HG02798 (cell line): Measurements from ENCODE around the gene MED9.

Experiments used
- ATAC-seq: cut with Tn5 transposase; IDR thresholded peaks from one replicate; pipeline ENCODE4 v1.9.1; 2021; ENCODE audit warnings: mild to moderate bottlenecking; ENCODE audit not compliant: unreplicated experiment, poor library complexity

The MED9 gene

DNA sequence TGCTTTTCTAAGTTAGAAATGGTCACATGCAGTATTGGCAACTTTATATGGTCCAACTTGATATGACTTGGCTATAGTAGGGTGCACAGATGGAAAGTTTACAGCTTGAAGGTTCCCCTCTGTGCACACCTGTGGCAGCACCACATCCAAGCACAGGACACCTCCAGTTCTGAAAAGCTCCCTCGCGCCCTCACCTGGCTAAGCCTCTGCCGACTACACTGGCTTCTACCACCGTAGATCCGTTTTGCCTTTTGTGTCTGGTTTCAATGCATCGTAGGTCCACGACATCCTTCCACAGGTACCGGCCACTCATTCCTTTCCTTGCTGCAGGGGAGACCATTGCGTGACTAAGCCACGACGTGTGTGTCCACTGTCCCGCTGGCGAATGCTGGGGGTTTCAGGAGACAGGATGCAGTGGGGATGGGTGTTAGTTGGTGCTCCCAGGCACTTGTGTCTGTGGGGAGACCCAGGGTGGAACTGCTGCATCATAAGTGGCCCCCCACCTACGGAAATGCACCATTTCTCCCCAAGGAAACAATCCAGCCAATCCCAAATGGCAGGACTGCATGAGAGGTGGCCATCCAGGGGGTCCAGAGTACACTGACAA lies 24.3 kb downstream of the MED9 start:
- no peak for ATAC-seq

DNA sequence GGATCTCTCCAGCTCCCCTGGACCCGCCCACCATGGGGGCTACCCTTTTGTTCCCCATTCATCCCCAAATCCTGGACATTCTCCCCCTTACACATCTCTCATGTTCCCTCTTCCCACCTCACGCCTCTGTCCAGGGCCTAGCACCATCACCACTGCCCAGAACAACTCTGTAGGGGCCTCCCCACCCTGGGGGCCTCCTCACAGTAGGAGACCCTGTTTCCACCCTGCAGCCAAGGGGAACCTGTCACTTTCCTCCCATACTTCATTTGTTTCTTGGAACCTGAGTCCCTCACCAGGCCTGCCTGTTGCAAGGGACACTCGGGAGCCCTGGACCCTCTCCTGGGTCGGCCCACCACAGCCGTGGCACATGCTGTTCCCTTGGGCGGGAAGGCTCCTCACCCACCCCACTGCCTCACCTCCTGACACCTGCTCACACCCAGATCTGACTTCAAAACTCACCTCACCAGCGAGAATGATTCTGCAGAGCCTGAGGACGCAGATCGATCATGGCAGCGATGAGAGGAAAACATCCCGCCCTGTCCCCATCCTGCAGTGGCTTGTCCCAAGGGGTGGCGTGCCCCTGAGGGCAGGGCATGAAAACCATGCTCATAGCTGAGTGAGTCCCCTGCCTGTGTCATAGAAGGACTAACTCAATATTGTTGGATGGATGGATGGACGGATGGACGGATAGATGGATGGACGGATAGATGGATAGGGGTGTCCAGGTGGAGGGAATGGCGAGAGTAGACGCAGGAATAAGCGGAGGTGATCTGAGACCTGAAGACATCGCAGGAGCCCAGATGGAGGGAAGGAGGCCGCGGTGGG lies 26.2 kb downstream of the MED9 start:
- no peak for ATAC-seq

DNA sequence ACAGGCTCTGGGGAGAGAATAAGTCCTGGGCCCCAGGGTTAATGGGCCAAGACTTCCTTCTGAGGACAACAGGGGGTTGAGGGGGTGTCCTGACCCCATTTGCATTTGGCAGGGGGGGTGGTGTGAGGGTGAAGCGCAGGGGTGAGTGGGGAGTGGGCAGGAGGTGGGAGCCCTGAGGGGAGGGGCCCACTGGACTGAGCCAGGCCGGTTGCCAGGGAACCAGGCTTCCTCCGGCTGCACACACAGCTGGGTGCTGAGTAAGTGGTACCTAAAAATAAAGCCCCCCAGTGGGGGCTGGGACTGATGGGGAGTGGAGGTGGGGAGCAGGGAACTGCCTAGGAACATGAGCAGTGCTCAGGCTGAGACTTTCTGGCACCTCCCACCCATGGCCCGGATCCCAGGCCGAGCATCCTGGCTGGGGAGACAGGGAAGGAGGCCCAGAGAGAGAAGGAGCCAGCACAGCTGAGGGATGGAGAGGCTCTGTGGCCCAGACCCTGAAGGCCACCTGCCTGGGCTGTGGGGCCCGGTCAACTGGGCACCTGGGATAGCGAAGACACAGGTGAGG lies 26.8 kb downstream of the MED9 start:
- no peak for ATAC-seq

DNA sequence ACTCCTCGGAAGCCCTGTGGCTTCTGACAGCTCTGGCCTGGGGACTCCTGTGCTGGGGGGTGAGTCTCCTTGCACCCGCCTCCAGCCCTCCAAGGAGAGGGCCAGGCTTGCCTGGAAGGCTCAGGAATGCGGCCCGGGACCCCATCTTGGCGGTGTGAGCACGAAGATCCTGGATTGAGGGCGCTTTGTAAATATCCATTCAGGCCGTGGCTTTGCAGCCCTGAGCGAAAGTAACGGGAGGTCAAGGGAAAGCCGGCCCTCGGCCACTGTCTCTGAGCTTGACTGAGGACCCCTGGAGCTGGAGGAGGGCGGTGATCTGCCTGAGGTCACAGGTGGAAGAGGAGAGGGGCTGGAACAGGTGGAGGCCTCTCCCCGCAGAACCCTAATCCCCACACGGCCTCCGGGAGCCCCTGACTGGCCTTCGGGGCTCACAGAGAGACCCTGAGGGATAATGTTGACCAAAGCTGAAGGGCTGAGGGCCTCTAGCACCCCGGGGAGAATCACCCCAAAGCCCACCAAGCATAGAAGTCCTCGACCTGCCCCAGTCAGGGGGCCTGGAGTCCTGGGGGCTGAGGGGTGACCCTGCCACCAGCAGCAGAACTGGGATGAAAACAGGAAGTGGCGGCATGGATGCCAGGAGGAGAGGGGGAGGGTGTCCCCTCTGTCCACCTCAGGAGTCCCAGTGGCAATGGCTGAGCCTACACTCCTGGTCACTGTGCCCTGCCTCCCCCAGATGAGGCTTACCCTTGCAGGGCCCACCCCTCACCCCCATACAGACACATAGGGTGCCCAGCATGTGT lies 27.7 kb downstream of the MED9 start:
- no peak for ATAC-seq

DNA sequence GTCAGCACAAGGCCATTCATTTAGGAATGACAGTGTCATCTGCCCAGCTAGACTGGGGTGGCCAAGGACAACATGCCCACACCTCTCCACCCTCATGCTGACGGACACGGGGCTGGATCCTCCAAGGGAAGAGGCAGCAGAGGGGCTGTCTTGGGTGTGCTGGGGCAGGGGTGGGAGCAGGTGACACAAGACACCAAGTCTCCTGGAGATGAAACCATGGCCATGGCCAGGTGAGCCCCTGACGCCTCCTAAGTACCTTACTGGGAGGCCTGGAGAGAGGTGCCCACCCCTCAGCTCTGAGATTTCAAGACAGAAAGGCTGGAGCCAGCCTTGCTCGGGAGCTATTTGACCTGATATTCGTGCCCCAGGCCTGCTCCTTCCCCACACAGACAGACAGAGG lies 28.4 kb downstream of the MED9 start:
- no peak for ATAC-seq

DNA sequence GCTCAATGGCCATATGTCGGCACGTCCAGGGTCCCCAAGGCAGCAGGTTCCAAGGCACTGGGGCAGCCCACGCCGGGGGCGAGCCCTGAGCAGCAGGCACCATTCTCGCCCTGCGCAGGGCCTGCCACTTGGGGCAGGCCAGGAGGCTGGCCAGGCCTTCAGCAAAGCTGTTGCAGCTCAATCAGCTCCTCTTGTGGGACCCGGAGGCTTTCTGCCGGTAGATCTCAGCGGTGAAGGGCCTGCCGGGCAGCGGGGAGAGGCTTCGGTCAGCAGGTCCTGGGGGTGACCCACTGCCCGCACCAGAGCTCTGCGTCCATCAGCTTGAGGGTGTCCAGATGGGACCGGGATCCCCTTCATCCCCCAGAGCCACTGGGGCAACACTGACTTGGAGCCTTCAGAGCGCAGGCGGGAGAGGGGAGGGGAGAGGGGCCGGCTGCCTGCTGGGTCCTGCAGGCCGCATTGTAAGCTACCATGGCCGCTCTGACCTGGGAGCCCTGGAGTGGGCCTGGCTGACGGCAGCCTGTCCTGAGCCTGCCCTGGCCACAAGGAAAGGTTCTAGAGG lies 28.9 kb downstream of the MED9 start:
- no peak for ATAC-seq

DNA sequence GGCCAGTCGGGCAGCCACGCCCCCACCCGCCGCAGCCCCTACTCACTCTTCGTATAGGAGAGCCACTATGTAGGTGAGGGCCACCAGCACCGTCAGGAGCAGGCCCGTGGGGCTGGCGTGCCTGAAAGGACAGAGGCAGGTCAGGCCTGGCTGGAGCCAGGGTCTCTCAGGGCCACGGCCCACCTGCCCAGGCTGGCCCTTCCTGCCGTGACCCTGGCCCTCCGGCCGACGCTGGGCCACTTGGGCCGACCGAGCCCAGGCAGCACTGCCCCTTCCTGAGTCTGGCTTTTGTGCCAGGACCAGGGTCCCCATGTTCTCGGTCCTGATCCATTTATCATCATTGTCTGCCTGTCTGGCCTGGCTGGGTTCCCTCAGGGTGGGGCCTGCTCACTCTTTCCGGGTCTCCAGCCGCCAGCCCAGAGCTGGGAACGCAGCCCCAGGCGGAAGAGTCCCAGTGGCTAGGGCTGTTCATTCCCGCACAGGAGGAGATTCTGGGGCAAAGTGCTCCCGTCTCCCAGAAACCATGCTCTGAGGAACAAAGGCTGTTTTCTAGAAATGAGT lies 29.5 kb downstream of the MED9 start:
- no peak for ATAC-seq

DNA sequence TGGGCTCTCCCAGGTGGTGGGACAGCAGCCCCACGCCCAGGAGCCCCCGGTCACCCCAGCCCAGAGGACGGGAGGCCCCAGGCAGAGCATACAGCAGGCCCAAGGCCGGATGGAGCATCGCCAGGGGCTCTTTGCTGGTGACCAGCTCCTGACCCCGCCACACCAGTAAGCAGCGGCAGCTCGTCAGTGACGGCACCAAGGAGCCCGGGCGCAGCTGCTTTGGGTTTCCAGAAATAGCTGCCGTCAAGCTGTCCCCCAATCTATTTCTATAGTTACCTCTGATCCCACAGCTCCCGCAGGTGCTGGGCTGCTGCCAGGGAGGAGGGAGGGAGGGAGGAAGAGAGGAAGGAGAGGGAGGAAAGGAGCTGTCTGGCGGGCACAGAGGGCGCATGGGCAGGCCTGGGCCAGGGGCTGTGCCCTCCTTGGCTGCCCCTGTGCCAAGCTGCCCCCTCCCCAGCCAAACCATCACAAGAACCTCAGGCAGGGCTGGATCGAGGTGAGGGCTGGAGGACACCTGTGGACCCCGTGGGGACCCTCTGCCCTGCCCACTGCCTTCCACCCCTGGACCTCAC lies 30.2 kb downstream of the MED9 start:
- no peak for ATAC-seq

DNA sequence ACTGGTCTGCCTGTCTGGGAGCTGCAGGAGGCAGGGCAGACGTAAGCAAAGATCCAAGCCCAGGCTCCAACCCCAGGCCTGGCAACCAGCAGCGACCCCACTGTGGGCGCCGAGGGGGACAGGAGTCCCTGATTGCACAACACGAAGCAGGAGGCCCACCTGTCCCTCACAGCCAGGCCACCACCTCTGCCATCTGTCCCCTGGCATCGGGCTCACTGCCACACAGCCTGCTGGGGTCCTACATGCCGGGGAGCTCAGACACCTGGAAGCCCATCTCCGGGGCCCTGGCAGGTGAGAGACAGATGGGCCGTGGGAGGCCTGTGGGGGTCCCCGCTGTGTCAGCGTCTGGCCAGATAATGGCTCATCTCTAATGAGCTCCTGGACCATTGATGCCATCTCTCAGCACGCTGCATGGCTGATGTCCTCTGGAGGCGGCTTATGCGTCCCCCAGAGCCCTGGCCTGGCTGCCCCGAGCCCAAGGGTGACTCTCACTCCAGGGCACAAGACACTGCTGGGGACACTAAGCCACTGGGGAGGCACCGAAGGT lies 30.7 kb downstream of the MED9 start:
- ATAC-seq: no peak

DNA sequence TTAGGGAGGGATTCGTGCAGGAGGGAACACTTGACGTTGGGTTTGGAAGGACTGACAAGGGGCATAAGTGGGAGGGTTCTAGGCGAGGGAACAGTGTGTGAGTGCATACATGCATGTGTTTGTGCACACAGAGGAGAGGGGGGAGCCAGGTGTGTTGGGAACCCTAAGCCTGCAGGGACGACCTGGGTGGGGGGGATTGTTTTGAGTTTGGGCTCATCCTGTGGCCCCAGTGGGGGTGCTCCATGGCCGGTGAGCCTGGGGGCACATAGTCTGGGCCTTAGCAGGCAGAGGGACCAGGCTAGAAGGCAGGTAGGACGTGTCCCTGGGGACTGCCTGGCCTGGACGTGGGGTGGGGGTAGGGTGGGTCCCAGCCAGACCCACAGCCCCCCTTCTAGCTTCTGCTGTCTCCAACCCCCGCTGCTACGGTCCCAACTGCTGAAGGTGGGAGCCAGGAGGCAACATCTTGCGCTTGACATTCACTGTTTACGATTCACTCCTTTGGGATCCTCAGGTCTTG lies 31.3 kb downstream of the MED9 start:
- no peak for ATAC-seq

DNA sequence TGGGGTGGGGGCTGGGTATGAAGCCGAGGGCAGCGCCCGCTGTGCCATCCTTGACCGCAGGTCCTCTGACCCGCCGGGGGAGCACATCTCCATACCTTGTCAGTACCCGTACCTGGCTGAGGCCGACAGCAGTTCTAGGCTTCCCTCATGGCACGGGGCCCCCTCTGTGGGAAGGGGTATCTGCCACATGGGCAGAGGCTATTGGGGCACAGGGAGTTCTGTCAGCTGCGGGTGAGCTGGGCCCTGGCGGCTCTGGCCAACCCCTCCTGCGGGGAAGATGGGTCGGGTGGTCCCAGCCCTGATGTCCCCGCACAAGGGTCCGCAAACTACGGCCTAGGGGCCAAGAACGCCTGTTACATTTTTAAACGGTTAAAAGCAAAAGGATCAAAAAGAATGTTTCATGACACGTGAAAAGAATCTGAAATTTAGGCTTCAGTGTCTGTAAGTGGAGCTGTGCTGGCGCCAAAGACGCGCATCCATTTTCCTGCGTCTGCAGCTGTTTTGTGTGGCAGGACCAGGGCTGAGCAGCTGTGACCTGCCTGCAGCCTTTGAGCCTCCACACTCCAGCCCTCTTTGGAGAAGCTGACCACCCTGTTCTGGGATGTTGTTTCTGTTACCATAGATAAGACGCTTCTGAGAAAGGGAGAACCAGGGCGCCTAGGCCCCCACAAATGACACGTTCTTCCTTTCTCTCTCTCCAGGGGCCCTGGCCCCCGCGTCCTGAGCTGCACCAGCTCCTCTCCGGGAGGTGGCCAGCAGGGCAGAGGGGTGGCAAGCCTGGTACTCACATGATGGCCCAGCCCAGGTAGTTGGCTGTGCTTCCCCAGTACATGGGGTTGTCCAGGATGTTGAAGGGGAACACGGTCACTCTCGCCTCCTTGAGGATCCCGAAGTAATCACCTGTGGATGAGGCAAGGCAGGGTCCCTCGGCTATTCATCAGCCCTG lies 32.1 kb downstream of the MED9 start:
- ATAC-seq: no peak

DNA sequence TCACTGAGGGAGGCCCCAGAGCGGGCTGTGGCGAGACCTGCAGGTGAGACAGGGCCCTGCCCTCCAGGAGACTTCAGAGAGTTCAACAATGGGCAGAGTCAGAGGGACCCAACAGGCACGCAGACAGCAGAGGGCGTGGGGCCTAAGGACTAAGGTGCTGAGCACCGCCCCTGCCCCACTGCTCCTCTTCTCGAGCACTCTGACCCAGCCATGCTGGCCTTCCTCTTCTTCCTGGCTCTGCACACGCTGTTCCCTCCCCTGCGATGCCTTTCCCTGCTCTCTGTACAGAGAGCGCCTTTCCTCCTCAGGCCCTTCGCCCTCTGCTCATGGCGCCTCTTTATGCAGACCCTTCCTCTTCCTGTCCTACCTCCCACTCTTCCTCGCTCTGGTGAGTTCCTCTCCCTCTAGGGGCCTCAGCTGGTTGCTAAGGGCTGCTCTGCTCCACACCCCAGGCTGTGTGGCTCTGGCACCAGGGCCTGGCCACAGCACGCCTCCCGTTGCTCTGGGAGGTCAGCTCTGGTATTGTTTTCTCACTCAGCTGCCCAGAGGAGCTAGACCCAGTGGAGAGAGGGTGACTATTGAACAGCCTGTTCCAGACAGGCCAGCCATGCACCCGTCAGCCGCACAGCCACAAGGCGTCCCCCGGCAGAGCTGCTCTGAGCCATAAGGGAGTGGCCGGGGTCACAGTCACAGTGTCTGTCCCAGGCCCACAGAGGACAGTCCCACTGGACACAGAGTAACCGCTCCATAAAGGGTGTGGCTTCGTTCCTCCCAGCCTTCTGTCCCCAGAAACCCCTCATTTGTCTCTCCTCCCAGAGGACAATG lies 33.0 kb downstream of the MED9 start:
- no peak for ATAC-seq

DNA sequence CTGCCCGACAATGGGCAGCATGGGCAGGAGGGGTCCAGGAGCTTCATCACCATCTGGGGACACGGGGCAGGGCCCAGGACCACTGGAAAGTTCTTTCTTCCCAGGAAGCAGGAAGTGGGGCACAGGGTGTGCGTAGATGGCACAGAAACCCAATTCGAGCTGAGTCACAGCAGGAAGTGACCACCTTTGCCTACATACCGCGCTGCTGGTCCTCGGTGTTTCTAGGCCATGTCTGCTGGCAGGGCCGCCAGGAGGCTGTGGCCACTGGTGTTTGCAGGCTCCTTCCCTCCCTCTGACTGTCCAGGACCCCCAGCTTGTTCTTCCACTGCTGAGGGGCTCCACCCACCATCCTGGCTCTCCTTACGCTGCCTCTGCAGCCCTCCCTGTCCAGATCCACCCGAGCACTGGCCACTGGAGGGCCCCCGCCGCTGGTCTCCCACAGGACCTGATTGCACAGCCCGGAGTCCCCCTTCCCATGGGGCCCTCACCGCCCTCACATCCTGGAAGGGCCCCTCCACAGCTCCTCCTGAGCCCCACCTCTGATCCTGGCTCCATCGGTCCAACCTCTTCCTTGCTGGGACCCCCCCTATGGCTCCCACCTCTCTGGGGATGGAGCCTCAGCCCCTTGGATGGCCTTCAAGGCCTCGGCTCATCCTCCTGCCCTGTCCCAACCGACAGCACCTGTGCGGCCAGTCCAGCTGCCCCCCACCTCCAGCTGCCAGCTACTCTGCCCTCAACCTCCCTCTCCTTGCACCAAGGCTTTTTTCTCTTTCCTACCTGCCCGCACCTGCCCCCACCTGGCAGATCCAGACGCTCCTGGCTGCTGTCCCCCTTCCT lies 33.9 kb downstream of the MED9 start:
- no peak for ATAC-seq

DNA sequence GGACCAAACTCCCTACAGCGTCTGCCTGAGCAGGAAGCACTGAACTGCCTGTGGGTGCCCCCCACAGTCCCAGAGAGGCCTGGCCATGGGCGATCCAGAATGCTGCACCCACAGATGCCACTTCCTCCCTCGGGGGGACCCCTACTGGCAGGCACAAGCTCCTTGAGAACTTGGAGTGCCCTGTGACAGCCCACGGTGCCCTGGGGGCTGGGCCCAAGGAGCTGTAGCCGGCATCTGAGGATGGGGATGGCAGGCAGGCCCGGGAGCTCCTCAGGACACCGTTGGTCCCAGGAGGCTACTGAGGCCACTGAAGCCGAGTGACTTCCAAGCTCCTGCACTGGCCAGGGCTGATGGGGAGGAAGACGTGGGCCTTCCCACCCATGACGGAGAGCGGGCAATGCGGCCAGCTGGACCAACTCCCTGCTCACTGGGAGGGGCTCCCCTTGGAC lies 34.5 kb downstream of the MED9 start:
- ATAC-seq: no peak

DNA sequence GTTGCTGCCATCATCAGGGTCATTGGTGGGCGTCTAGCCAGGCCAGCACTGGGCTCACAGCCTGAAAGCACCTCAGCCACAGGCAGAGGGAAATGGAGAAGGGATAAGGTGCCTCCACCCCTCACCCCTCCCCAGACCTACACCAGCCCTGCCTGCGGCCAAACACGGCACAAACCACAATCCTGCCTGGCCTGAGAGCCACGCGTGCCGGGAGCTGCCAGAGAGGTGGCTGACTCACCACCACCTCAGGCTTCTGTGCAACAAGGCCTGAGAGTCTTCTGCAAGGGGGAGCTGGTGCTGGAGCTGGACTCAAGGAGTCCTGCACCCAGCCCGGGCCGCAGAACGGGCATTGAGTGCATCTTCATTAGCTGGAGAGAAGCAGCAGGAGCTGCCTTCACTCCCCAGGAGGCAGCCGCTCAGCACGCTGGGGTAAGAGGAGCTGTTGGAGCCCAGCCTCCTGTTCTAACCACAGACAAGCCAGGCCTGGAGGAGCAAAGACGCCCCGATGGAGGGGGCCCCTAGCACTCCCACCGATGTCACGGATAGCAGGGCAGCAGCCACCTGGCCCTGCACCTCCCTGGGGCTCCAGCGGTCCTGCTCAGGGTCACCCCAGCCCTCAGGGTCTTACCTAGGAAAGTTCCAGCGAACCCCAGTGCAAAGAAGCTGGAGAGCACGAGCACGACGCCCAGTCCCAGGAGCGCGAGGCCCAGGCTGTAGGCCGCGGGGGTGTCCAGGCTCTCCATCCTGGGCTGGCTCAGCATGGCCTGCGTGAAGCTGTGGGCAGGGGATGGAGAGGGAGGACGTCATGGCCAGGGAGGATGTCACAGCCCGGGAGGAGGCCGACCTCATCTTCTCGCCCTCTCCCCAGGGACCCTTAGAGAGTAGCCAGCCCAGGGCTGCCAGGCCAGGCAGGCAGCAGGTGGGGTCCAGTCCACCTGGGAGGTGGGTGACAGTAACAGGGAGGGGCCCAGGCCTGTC lies 35.4 kb downstream of the MED9 start:
- no peak for ATAC-seq
